ENCODE results near the gene GPX1.
"Not testable (repeated sequence)": the region's sequence is repeated elsewhere in the genome, so short reads cannot be mapped to it uniquely, and the experiment has no call there.

The GPX1 gene

DNA sequence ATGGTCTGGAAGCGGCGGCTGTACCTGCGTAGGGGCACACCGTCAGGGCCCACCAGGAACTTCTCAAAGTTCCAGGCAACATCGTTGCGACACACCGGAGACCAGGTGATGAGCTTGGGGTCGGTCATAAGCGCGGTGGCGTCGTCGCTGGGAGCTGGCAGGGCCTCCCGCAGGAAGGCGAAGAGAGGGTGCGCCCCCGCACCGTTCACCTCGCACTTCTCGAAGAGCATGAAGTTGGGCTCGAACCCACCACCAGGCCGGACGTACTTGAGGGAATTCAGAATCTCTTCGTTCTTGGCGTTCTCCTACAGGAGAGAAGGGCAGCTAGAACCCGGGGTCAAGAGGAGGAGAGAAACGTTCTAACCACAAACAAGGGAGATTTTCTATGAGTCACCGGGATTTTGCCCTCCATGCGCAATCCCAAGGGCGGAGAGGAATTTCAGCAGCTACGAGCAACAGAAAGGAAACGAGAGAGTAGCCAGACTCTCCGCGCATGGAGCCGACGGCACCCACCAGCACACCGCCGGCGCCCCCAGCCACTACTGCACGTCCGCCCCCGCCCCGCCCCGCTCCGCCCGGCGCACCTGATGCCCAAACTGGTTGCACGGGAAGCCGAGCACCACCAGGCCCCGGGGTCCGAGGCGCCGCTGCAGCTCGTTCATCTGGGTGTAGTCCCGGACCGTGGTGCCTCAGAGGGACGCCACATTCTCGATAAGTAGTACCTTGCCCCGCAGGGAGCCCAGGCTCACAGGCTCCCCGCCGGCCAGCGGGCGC is 523 bp downstream of the GPX1 start:
- peak; percentile 66 for DNase-seq (ENCODE audit: low spot score)

DNA sequence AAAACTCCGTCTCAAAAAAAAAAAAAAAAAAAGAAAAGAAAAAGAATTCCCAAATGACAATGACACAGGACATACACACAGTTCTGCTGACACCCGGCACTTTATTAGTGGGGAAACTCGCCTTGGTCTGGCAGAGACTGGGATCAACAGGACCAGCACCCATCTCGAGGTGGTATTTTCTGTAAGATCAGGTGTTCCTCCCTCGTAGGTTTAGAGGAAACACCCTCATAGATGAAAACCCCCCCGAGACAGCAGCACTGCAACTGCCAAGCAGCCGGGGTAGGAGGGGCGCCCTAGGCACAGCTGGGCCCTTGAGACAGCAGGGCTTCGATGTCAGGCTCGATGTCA is 1.1 kb downstream of the GPX1 start:
- DNase-seq (ENCODE audit: low spot score) = not testable (repeated sequence)

DNA sequence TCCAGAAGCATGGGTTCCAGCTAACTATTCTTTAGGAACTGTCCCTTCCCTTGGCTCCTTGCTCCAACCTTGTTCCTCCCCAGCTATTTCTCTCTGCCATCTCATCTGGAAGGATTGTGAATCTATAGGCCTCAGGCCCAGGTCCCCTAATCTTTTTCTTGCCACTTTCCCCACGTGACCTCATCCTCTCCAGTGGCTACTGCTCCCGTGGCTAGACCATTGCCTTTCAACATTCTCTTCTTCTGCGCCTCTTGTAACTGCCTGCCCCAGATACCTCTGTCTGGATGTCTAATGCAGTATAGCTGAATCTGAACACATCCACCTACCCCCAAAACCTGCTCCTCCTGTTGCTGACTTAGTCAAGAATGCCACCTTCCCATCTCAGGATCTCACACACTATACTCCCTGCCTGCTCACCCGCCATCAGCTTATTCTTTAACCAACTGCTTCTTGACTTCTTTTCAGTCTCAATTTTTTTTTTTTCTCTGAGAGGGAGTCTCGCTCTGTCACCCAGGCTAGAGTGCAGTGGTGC is 5.2 kb downstream of the GPX1 start:
- no peak for DNase-seq (ENCODE audit: low spot score)

DNA sequence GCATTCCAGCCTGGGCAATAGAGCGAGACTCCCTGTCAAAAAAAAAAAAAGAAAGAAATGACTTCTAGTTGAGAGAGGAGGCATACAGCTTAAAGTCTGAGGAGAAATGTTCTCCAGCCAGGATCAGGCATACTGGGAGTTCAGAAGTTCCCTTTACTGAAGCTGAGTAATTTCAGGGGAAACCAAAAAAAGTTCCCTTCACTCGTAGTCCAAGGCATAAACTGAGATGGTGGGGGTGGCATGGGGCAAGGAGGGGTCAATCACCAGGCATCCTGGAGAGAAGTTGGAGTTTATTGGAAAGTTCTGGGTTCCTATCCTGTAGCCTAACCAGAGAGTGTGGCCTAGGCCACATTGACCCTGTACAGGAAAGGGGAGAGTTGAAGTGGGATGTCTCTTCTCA is 5.9 kb downstream of the GPX1 start:
- peak; percentile 4 for DNase-seq (ENCODE audit: low spot score)

DNA sequence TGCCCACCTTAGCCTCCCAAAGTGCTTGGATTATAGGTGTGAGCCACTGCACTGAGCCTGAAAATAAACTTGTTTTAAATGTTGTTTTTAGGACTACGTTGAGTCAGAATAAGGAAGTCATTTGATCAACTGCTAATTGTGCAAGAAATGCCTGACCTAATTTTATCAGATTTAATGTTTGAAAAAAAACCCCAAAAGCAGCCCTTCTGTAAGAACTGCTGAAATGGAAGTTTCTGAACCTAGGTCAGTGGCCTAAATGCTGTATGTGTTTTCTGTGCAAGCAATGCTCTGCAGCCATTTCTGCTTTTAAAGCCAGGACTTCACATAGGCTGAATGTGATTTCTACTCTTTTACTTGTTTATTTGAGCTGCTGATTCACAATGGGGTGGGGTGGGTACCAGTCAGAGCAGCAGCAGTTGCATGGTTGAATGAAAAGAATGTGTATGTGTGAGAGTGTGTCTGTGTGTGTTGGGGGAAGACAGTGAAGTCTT is 6.6 kb downstream of the GPX1 start:
- DNase-seq (ENCODE audit: low spot score) = peak; percentile 46

DNA sequence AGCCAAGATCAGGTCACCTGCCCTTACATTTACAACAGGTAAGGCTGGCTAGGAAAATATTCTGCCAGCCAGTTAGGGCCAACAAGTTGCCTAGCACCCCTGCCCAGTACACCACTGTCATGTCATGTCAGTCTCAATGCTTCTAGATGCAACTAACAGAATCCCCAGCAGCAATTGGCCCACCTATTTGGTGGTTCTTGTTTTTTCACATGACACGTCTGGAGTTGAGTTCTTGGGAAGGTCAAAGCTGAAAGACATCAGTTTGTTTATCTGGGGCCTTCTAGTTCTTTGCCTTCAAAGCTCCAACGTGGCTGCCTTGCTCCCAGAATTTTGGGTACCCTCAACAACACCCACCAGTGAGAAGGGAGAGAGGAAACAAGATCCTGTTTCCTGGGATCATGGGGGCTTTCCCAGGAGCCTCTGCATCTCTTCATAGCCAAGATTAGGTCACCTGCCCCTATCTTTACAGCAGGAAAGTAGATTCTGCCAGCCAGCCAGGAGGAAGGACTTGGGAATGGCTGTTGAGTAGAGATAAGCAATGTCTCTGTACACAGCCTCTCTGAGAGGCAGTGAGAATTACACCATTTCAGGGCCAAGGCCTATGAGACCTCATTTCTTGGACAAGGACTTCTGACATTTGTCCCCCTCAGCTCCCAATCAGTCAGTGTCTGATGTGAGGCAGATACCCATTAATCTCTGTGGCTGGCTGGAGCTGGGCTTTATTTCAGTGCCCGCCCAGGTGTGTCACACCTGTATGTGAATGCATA is 8.6 kb downstream of the GPX1 start:
- no peak for DNase-seq (ENCODE audit: low spot score)

DNA sequence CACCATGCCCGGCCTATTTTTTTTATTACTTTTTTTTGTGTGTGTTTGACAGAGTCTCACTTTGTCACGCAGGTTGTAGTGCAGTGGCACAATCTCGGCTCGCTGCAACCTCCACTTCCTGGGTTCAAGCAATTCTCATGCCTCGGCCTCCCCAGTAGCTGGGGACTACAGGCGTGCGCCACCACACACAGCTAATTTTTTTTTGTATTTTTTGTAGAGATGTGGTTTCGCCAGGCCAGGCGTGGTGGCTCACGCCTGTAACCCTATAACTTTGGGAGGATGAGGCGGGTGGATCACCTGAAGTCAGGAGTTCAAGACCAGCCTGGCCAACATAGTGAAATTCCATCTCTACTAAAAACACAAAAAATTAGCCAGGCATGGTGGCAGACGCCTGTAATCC is 9.8 kb downstream of the GPX1 start:
- not testable (repeated sequence) for DNase-seq (ENCODE audit: low spot score)

DNA sequence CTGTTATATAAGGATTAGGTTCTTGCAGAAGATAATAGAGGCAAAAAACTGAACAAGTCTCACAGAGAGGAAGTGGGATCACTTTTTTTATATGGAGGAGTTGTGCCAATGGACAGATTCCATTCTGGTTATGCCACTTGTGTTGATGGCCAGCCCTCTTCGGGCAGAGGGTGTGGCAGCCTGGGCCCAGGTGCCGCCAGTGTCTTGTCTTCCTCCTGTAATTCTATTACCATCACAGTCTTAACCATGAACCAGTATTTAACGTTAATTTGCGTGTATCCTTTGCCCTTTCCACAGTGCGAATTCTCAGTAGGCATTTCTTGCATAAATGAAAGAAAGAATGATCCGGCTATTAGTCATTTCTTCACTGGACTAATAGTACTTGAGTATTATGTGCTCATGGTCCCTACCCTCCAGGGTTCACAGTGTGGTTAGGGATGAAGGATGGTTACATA is 11.3 kb downstream of the GPX1 start:
- DNase-seq (ENCODE audit: low spot score) = peak; percentile 17

DNA sequence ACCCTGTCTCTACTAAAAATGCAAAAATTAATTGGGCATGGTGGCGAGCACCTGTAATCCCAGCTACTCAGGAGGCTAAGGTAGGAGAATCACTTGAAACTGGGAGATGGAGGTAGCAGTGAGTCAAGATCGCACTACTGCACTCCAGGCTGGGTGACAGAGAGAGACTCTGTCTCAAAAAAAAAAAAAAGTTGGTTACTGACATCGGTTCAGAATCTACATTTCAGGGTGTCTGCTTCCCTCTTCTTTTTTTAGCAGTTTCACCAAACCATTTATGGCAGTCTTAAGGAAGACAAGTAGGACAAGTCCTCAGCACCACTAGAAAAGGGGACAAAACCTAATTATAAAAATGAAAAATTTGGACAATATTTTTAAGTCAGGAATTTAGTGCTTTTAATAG is 15.0 kb downstream of the GPX1 start:
- DNase-seq (ENCODE audit: low spot score) = no peak

DNA sequence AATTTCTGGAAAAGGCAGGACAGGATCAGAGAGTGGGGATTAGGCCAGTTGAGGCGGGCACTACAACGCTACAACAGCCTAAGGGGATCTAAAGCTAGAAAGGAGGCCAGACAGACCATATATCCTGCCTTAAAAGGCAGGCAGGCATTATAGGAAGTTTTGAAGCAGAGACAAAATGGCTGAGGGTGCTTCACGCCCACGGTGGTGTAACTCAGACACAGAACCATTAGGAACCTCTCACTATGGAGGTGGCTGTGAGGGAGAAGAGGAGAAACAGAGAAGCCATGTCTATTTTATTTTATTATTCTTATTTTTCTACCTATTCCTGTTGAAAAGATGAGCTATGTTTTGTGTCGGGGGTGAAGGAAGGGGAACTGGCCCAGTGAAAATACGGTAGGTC is 16.2 kb downstream of the GPX1 start:
- no peak for DNase-seq (ENCODE audit: low spot score)

DNA sequence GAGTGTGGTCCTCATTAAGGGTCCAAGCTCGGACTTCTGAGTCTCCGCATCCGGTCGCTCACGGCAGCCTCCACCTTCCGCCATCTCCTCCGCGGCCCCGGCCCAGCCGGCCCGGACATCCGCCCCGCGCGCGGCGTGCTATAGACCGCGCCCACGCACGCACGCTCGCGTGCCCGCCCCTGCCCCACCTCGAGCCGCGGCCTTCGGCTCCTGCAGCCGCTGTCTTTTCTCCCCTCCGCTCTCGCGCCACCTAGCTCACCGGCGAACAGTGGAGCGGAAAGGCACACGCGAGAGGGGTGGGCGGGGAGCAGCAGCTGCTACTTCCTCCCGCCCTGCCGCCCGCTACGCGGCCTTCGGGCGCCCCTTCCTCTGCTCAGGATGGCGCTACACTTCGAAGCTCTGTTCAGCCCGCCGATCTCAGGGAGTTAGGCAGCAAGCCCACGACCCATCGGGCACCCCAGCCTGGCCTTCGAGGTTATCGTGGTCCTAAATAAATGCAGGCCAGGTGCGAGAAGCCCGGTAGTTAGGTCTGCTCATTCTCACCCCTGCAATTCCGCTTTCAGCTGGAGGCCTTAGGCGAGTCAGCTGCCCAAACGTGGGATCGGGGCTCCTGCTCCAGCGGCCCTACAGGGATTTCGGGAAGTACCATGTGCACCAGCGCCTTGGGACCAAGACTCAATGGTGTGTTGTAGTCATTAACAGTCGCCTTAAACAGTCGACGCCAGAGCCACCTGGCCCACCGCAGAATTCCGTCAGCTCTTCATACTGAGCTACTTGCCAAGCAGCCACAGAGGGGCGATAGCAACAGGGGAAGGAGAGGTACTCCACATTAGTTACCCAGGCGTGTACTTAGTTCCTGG is 18.0 kb downstream of the GPX1 start, which contains the start of gene USP4:
Gene USP4, minus strand, starts transcription at position 113 of the 860 bp plus-strand sequence. Its CDS starts 29 bp downstream, at position 84.
- DNase-seq (ENCODE audit: low spot score) = peak; percentile 89

DNA sequence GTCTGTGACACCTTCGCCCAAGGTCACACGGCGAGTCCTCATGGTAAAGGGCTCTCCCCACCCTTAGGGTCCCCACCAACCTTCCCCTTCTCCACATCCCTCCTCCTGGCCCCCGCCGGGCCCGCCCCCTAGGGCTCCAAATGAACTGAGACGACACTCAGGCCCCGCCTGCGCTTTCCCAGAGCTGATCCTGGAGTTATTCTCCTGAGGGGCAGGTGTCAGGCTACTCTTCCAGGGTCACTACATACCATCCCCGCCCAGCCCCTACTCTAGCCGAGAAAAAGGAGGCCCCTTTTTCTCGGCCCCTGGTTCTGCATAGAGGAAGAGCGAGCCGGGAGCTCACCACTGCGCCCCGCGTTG is 18.6 kb downstream of the GPX1 start:
- DNase-seq (ENCODE audit: low spot score) = peak; percentile 8

DNA sequence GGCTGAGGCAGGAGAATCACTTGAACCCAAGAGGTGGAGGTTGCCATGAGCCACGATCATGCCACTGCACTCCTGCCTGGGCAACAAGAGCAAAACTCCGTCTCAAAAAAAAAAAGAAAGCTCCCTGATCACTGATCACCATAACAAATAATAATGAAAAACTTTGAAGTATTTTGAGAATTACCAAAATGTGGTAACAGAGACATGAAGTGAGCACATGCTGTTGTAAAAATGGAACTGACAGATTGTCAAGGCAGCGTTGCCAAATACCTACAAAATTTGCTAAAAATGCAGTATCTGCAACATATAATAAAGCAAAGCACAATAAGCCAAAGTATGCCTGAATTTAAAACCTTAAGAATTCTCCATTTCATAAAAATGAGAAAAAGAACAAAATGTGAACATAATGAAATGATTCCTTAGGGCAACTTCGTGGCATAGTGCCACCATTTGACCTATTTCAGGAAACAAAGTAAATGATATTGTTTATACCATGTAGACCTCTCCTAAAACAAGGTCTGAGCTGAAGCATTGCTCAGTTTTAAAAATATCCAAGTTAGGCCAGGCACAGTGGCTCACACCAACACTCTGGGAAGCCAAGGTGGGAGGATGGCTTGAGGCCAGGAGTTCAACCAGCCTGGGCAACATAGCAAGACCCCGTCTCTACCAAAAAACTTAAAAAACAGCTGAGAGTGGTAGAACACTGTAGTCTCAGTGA is 24.1 kb downstream of the GPX1 start:
- DNase-seq (ENCODE audit: low spot score) = no peak

DNA sequence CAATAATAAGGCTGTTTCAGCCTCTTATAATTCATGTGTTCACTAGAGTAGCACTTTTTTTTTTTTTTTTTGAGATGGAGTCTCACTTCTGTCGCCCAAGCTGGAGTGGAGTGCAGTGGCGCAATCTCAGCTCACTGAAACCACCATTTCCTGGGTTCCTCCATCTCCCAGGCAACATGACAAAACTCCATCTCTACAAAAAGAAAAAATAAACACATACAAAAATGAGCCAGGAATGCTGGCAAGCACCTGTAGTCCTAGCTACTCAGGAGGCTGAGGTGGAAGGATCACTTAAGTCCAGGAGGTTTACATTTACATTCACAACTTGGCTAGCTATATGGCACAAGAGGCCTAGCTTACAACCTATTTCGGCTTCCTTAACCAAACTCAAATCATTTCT is 25.1 kb downstream of the GPX1 start:
- no peak for DNase-seq (ENCODE audit: low spot score)

DNA sequence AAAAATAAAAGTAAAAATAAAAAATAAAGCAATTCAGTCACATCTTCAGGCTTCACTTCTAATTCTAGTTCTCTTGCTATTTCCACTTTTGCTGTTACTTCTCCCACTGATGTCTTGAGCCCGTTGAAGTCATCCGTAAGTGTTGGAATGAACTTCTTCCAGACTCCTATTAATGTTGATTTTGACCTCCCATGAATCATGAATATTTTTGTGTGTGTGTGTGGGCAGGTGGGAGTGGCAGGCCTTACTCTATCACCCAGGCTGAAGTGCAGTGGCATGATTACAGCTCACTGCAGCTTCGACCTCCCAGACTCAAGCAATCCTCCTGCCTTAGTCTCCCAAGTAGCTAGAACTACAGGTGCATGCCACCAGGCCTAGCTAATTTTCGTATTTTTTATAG is 29.0 kb downstream of the GPX1 start:
- no peak for DNase-seq (ENCODE audit: low spot score)

DNA sequence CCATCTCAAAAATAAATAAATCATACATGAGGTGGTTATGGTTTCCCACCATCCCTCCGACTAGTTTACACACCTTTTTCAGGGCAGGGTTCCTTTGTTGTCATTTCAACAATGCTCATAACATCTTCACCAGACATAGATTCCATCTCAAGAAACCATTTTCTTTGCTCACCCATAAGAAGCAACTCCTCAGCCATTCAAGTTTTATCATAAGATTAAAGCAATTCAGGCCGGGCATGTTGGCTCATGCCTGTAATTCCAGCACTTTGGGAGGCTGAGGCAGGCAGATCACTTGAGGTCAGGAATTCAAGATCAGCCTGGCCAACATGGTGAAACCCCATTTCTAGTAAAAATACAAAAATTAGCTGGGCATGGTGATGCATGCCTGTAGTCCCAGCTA is 29.8 kb downstream of the GPX1 start:
- not testable (repeated sequence) for DNase-seq (ENCODE audit: low spot score)

DNA sequence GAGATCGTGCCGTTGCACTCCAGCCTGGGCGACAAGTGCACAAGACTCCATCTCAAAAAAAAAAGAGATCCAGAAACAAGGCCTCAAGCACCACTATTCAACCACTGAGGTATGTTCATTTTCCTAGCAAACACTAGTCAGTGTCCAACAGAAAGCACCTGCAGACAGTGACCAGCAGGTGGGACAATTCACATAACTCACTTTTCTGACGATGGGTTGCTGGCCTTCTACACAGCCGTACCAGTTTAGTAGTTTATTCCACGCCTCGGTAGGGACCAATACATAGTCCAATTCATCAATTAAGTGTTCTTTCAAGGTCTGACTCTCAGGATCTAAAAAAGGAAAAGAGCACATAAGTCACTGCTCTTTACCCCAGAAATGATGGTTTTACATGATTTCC is 30.7 kb downstream of the GPX1 start:
- DNase-seq (ENCODE audit: low spot score) = no peak

DNA sequence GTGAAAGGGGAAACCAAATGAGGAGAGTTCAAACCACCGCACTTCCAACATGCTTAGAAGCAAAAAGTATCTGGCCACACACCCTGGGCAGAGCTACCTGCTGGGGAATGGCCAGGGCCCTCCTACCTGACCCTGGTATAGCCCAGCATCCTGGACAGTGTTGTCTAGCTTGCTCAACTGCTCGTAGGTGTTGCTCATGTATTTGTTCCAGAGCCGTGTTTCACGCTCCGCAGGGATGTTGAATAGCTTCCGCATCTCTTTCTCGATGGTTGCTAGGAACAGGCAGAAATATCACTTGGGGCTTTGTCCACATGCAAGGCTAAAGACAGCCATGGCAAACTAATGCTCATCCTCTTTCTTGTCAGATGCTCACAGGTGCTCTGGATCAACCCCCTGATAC is 33.4 kb downstream of the GPX1 start:
- no peak for DNase-seq (ENCODE audit: low spot score)

DNA sequence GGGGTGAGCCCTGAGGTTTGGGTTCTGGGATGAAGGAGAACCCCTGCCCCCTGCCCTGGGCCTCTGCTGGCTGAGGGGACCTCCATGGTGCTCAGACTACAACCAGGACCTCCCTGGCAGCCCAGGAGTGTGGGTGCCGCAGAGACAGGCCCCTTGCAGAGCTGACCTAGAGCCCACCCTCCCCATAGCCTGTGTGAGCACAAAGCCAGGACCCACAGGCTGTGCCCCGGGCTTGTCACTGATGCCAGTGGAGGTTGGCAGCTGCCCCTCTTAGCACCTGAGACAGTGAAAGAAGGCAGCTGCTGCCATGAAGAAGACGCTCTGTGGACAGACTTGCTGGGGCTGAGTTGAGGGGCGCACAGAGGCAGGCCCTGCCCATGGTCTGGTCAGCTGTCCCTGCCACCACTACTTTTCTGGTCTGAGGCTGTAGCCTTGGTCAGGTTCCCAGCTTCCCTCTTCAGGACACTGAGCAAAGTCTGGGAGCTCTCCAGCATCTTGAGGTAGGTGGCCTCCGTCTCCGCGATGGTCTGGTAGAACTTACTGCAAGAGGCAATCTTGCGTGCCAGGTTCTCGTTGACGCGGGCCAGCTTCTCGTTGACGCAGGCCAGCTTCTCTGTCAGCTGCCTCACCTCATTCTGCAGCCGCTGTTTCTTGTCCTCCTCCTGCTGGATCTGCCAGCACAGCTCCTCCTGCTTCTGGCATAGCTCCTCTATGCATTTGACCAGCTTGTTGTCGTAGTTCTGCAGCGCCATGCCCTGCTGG is 41.3 kb downstream of the GPX1 start:
- no peak for DNase-seq (ENCODE audit: low spot score)

DNA sequence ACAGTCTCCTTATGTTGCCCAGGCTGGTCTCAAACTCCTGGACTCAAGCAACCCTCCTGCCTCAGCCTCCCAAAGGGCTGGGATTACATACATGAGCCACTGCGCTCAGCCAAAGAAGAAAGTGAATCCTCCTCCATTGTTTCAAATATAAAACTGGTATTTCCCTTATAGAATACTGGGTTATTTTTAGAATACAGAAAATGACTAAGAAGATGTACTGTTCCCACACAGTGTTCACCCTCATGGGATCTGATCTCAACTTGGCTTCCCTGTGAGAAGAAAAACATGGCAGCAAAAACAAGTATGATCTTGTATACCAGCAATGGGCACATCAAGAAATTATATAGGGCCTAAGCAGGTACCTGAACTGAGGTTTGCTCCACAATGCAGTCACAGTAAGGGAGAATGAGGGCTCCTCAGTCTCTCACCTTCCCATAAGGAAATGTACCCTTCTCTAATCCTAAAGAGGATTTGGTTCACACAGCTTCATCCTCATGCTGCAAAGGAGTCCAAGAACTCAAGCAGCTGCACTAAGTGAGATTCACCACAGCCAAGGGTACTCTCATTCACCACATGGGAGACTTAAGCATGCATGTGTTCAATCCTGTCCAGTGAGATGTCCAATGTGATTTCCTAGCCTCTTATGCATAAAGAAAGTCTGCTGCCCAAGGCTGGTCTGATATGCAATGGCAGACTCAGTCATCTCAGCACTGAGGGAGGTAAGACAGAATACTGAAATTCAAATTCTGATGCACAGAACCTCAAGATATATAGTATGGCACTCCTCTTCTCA is 44.1 kb downstream of the GPX1 start:
- peak; percentile 69 for DNase-seq (ENCODE audit: low spot score)

Data from kidney capillary endothelial cell (primary cell).